Measurements from ENCODE around the gene FRAT2.

FRAT2 gene

GRCh38 chr10:97358781-97359180, 24.3 kb upstream of the FRAT2 start:
- TF ChIP-seq YY1 (IDR thresholded peaks at IDR 0.05; ENCODE audit: low read depth) (no peak), EGR1 (IDR thresholded peaks at IDR 0.05) (no peak), NFIC (IDR thresholded peaks at IDR 0.05) (no peak), REST (IDR thresholded peaks at IDR 0.05; ENCODE audit: low read depth) (no peak), USF1 (IDR thresholded peaks at IDR 0.05) (no peak), RAD21 (IDR thresholded peaks at IDR 0.05; ENCODE audit: low read depth) (no peak), CREB1 (IDR thresholded peaks at IDR 0.05; ENCODE audit: low read depth) (no peak), EP300 (IDR thresholded peaks at IDR 0.05; ENCODE audit: borderline replicate concordance) (no peak), TCF12 (IDR thresholded peaks at IDR 0.05; ENCODE audit: low read depth) (no peak), TAF1 (IDR thresholded peaks at IDR 0.05; ENCODE audit: low read depth) (no peak), MAX (IDR thresholded peaks at IDR 0.05) (no peak), CEBPB (IDR thresholded peaks at IDR 0.05) (no peak), TEAD4 (IDR thresholded peaks at IDR 0.05) (no peak), ZBTB7A (IDR thresholded peaks at IDR 0.05; ENCODE audit: low read depth) (no peak)

- TF ChIP-seq MAX (IDR thresholded peaks at IDR 0.05) = no peak
- TF ChIP-seq CREB1 (IDR thresholded peaks at IDR 0.05; ENCODE audit: low read depth) = no peak
- TF ChIP-seq FOXM1 (IDR thresholded peaks at IDR 0.05; ENCODE audit: borderline replicate concordance, low read depth) = no peak
- no peak for TF ChIP-seq TEAD4 (IDR thresholded peaks at IDR 0.05)
- no peak for TF ChIP-seq NFIC (IDR thresholded peaks at IDR 0.05)
These were observed 23.8 kb upstream of the FRAT2 start for GRCh38 chr10:97358349-97358748.

- no peak for TF ChIP-seq MAX (IDR thresholded peaks at IDR 0.05)
- no peak for TF ChIP-seq YY1 (IDR thresholded peaks at IDR 0.05; ENCODE audit: low read depth)
- no peak for TF ChIP-seq EP300 (IDR thresholded peaks at IDR 0.05; ENCODE audit: borderline replicate concordance)
- no peak for TF ChIP-seq EGR1 (IDR thresholded peaks at IDR 0.05)
- no peak for TF ChIP-seq FOXM1 (IDR thresholded peaks at IDR 0.05; ENCODE audit: borderline replicate concordance, low read depth)
- no peak for TF ChIP-seq TEAD4 (IDR thresholded peaks at IDR 0.05)
- no peak for TF ChIP-seq ZBTB7A (IDR thresholded peaks at IDR 0.05; ENCODE audit: low read depth)
- TF ChIP-seq USF1 (IDR thresholded peaks at IDR 0.05) = no peak
- no peak for TF ChIP-seq RAD21 (IDR thresholded peaks at IDR 0.05; ENCODE audit: low read depth)
- no peak for TF ChIP-seq CEBPB (IDR thresholded peaks at IDR 0.05)
- no peak for TF ChIP-seq TCF12 (IDR thresholded peaks at IDR 0.05; ENCODE audit: low read depth)
- TF ChIP-seq NFIC (IDR thresholded peaks at IDR 0.05) = no peak
These were observed 22.4 kb upstream of the FRAT2 start for GRCh38 chr10:97356918-97357317.

- TF ChIP-seq RAD21 (IDR thresholded peaks at IDR 0.05; ENCODE audit: low read depth) = no peak
- no peak for TF ChIP-seq REST (IDR thresholded peaks at IDR 0.05; ENCODE audit: low read depth)
- no peak for TF ChIP-seq YY1 (IDR thresholded peaks at IDR 0.05; ENCODE audit: low read depth)
These were observed 21.9 kb upstream of the FRAT2 start for GRCh38 chr10:97356318-97356914.

- TF ChIP-seq NFIC (IDR thresholded peaks at IDR 0.05) = no peak
- TF ChIP-seq YY1 (IDR thresholded peaks at IDR 0.05; ENCODE audit: low read depth) = no peak
- no peak for TF ChIP-seq EGR1 (IDR thresholded peaks at IDR 0.05)
- peak; percentile 46 for TF ChIP-seq RAD21 (IDR thresholded peaks at IDR 0.05; ENCODE audit: low read depth)
- TF ChIP-seq ZBTB7A (IDR thresholded peaks at IDR 0.05; ENCODE audit: low read depth) = no peak
- no peak for TF ChIP-seq MAX (IDR thresholded peaks at IDR 0.05)
These were observed 21.0 kb upstream of the FRAT2 start for GRCh38 chr10:97355571-97355975.

- no peak for TF ChIP-seq YY1 (IDR thresholded peaks at IDR 0.05; ENCODE audit: low read depth)
- no peak for TF ChIP-seq TAF1 (IDR thresholded peaks at IDR 0.05; ENCODE audit: low read depth)
- TF ChIP-seq TEAD4 (IDR thresholded peaks at IDR 0.05) = no peak
- no peak for TF ChIP-seq EGR1 (IDR thresholded peaks at IDR 0.05)
- TF ChIP-seq MAX (IDR thresholded peaks at IDR 0.05) = no peak
- TF ChIP-seq EP300 (IDR thresholded peaks at IDR 0.05; ENCODE audit: borderline replicate concordance) = no peak
- TF ChIP-seq USF1 (IDR thresholded peaks at IDR 0.05) = no peak
- no peak for TF ChIP-seq TCF12 (IDR thresholded peaks at IDR 0.05; ENCODE audit: low read depth)
- no peak for TF ChIP-seq FOXM1 (IDR thresholded peaks at IDR 0.05; ENCODE audit: borderline replicate concordance, low read depth)
- no peak for TF ChIP-seq NFIC (IDR thresholded peaks at IDR 0.05)
- no peak for TF ChIP-seq REST (IDR thresholded peaks at IDR 0.05; ENCODE audit: low read depth)
- no peak for TF ChIP-seq CEBPB (IDR thresholded peaks at IDR 0.05)
- TF ChIP-seq CREB1 (IDR thresholded peaks at IDR 0.05; ENCODE audit: low read depth) = no peak
- TF ChIP-seq ZBTB7A (IDR thresholded peaks at IDR 0.05; ENCODE audit: low read depth) = no peak
- no peak for TF ChIP-seq RAD21 (IDR thresholded peaks at IDR 0.05; ENCODE audit: low read depth)
These were observed 19.4 kb upstream of the FRAT2 start for GRCh38 chr10:97353945-97354344.
